Left hindlimb (tissue), 1 donor: Measurements from ENCODE around the gene ZNF474.
A peak's percentile ranks its signal among the peaks of the same experiment; 100 is the strongest.
"Not testable (repeated sequence)": the region's sequence is repeated elsewhere in the genome, so short reads cannot be mapped to it uniquely, and the experiment has no call there.

ENCODE experiments used
- DNase-seq: peaks from one replicate; pipeline ENCODE4 v3.0.0-alpha.2; 2018

Gene ZNF474

DNA sequence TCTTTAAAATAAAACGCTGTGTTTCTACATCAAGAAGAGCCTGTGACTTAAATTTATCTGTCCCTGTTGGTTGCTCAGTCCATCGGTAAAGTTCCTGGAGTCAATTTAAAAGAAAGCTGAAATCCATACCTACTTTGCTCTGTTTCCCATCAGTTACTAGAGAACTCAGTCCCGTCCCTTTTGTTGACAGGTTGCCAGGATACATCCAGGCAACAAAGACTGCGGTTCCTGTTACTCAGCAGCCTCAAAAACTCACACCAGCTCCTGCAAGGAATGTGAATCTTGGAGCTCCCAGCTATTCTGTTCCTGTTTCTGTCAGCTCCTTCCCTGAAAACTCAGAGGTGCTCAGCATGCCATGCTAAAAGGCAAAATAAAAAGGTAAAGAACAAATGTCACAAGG lies at the start of gene ZNF474:
Gene ZNF474, plus strand, starts transcription at position 241 of the 400 bp plus-strand sequence. CDS start 22,445 bp downstream, outside the sequence.
- DNase-seq = peak; percentile 89

GRCh38 chr5:122081541-122081940 lies 47.8 kb upstream of the ZNF474 start:
- no peak for DNase-seq

DNA sequence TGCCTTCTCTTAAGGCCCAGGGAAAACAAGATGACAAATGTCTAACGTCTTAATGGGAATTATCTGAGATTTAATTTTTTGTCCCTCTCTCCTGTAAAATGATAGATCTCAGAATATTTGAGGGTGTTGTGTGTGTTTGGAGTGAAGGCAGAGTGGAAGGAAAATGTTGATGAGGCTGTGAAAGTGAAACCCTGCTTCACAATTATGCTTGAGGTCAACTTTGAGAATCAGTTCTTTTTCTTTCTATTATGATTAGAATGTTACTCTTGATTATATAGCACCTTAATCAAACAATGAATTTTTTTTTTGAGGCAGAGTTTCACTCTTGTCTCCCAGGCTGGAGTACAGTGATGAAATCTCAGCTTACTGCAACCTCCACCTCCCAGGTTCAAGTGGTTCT lies 45.8 kb upstream of the ZNF474 start:
- DNase-seq = no peak

DNA sequence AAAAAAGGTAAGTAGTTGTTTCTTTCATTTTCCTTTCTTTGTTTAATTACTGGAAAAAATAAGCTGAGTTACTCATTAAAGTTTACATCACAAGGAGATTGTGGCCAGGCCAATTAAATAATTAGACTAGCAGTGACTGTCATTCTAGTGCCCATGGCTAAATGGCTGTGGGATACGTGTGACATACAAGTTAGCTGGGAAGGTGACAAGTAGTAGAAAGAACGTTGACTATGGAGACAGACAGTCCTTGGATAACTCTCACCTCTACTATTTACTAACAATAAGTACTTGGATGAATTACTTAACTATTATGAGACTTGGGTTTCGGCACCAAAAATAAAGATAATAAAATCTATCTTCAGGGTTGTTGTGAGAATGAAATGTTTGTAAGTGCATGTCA lies 44.3 kb upstream of the ZNF474 start:
- DNase-seq = no peak

DNA sequence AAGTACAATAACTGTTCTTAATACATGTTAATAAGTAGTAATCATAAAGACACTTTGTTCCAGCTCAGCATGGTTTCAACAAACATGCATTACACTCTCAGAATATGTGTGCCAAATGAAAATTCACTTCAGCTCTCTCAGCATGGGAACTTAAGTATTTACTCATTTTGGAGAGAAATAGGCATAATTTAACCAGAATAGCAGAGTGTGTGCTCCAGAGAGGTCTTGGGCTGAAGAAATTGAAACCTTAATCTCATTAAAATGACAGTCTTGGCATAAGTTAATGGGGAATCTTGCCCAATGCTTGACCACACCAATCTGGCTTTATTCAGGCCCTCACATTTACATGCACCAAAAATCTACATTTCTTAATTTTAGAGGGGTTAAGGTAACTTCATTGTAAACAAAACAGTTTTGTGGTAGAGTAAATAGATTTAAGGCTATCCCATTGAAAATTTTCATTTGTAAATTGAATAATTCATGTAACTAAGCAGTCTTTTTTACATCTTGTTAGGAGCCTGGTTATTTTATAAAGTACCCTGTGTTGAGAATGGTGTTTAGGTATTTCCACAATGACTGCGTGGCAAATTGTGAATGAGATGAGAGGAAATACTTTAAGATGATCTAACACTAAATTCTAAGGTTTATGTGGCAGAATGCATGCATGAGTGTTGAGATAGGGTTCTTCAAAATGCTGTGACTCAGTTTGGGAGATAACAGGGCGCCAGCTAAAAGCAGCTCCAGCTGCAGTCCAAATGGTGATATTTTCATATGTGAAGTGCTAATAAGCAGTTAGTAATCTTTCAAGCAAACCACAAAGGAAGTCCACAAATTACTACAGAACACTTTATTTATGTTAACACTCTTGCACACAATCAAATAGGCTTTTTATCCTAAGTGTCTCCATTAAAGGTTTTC lies 40.0 kb upstream of the ZNF474 start:
- no peak for DNase-seq

DNA sequence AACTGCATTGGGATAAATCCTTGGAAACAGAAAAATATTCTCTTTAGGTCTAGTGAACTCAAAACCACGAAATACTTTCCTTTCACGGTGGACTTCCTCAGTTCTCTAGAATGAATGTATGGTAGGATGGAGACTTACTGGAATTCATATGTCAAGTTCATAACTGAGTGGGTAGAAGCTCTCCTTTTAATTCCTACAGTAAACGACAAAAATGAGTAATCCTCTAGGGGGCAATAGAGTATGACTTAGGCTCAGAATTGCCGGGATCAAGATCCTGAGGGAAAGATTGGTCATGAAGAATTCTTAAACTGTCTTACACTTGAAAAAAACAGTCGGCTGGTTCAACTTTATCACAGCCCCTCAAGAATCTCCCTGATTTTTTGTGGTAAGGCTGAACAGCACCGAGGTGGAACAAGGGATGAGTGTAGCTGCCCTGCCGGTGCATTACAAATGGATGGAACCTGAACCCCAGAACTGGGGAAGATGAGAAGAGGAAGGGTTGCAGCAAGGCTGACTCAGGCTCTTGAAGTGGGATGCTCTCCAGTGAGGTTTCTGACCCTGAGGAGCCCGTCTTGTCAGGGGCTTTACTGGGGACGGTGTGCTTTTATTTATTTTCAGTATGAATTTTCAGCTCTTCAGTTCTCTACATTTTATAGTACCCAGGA lies 37.3 kb upstream of the ZNF474 start:
- no peak for DNase-seq

DNA sequence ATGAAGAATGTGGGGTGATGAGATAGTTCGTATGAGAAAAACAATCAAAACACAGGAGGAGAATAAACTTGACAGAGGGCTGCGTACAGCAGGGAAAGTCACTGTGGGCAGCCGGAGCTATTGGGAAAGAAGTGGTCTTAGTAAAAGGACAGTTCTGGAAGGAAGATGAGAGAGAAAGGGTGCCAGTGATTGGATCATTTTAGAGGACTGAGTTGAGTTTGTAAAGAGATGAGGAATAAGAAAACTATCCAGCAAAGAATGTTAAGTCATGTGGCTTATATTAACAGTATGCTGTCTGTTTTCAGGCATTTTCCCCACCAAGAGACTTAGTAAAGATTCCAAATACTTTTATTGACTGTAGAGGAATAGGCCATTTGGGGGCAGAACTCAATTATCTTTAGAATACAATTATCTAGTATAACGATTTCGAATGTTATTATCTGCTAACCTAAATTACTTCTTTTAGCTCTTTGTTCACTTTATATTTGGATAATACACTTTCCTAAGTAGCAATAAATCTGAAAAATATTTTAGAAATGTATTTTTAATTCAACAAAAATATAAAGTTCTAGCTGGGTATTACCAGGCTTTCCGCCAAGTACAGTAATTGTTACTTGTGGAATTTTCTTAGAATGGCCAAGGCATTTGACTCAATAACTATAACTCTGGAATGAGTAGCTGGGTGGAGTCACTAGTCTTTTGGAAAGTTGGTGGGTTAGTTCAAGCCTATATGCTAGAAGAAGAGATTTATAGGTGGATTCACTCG lies 35.7 kb upstream of the ZNF474 start:
- DNase-seq = no peak

GRCh38 chr5:122094251-122094650 lies 35.1 kb upstream of the ZNF474 start:
- not testable (repeated sequence) for DNase-seq

DNA sequence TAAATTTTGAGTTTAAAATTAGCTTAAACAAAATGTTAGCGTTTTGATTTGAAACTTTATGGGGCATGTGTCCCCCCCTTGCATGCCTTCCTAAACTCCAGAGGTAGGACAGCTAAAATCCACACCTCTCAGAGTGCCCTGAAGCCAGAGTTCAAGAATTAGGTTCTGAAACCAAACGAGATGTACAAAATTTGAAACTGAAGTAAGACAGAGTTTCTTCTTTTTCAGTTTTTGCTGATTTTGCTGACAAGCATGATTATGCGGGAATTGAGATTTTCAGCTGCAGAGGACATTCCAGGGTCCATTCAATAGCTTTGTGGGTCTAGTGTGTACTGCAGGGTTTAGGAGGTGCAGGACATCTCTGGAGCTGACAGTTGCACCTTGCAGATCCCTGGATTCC lies 34.2 kb upstream of the ZNF474 start:
- DNase-seq = no peak

- no peak for DNase-seq
Measured at GRCh38 chr5:122097391-122097790, 32.0 kb upstream of the ZNF474 start.

DNA sequence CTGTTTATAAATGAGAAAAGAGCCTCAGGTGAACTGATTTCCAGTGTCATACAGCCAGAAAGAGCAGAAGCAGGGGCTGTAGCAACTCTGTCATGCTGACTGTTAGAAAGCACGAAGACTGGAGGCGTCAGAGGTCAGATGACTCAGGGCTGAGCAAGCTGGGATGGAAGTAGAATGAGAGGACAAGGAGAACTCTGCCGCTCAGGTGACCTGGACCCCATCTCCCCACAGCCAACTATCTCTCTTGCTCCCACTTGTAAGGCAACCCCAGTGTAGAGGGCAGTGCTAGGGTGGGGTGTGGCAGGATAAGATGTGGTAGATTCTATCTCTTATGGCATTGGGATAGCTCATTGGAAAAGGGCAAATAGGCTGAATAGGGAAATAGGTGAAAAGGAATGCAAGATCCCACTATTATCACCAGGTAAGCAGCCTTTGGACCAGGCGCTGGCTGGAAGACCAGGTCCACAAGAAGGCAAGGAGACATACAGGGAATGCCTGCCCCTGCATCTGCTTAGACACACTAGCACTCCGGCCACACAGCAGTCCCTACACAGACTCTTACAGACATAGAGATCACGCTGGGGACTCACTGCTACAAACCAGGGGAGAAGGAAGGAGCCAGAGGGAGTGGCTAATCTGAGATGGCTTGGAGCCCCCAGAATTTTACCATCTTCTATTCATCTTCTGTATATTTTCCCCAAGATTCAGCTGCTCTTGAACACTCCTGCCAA lies 30.1 kb upstream of the ZNF474 start:
- no peak for DNase-seq

DNA sequence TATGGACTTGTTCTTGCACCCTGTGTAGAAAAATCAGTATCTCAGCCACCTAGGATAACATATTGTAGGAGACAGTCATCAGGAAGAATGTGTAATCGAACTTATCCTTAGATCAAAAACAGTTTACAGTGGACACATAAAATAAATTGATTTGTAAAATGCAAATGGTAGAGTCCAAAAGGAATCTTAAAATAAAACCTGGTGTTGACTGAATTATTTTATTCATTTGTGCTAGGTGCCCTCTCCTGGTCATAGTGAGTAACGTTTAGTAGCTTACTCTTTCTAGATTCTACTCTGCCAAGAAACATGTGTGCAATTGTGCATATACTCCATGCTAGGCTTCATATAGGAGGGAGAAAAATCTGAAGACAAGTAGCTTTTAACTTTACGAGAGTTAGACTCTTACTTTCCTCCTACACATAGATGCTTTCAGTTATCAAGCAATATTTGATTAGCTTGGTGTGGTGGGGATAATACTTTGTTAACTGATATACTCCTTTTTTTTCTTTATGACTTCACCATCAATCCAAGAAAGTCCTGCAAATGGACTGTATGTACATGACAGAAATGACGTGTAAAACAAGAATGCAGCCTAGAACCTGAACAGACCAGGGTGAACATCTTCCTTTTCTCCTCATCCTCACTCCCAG lies 27.6 kb upstream of the ZNF474 start:
- no peak for DNase-seq

DNA sequence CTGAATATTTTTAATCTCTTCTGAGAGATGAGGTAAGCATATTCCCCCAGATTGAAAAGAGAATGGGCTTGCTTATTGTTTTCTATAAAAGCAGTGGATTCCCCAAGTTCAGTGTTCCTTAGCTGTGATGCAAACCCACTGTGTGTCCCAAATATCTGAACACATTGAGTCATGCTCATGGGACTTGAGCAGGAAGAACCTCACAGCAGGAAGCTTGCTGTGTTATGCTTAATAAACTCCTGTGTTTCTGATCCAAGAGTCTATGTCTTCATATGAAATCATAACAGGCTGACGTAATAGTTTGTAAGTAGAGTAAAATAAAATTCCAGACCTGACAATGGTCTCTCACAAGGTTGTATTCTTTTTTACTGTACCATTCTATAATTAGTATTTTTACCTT lies 26.5 kb upstream of the ZNF474 start:
- DNase-seq = no peak

- DNase-seq = no peak
Measured at GRCh38 chr5:122105909-122106308, 23.4 kb upstream of the ZNF474 start.

DNA sequence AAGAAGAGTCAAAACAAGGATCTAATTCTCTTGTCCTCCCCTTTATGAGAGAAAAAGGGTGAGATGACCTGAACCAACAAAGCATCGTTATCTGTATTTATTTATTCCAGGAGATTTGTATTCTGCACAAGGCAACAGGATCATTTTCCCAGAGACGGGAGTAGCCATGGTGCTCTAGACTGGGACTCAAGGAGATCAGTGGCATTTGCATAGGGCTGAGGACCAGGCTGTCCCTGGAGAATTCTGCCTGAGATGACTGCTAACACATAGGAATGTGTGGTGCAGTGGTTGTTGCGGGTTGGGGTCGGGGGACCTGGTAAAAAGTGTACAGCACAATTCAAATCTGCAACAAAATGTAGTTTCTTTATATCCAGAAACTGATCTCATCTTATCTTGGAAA lies 22.3 kb upstream of the ZNF474 start:
- no peak for DNase-seq

- DNase-seq = no peak
Measured at GRCh38 chr5:122110987-122111386, 18.4 kb upstream of the ZNF474 start.

DNA sequence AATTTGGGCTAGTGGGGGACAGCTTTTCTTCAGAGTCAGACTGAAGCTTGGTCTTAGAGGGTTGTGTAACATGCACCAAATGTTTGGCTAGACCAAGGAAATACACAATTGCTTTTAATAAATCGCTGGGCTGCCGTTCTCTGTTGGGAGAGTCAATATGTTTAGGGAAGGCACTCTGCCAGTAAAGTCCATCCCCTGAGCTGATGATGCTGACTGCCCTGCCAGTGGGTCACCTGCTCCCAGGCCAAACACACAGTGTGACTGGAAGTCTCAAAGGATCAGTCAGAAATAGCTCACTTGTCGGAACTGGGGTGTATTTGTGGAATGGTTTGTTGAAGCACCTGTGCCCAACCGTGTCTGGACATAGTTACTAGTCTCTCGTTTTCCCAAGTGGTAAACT lies 17.9 kb upstream of the ZNF474 start:
- peak; percentile 49 for DNase-seq

DNA sequence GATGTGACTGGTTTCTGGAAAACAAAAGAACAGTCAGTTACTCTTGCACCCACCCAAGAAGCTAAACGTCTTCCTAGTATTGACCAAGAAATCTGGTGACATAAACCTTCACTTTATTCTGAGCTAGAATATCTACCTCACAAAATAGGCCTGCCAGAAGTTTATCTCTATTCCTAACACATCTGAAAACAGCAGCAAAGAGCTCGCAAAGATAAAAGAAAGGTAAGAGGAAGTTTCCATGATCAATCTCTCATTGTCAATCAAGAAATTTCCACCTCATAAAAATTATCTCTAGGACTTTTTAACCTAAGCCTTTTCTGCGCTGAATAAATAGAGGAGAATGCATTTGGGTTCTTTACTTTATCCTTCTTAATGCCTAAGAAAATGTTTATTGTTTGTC lies 17.3 kb upstream of the ZNF474 start:
- no peak for DNase-seq

DNA sequence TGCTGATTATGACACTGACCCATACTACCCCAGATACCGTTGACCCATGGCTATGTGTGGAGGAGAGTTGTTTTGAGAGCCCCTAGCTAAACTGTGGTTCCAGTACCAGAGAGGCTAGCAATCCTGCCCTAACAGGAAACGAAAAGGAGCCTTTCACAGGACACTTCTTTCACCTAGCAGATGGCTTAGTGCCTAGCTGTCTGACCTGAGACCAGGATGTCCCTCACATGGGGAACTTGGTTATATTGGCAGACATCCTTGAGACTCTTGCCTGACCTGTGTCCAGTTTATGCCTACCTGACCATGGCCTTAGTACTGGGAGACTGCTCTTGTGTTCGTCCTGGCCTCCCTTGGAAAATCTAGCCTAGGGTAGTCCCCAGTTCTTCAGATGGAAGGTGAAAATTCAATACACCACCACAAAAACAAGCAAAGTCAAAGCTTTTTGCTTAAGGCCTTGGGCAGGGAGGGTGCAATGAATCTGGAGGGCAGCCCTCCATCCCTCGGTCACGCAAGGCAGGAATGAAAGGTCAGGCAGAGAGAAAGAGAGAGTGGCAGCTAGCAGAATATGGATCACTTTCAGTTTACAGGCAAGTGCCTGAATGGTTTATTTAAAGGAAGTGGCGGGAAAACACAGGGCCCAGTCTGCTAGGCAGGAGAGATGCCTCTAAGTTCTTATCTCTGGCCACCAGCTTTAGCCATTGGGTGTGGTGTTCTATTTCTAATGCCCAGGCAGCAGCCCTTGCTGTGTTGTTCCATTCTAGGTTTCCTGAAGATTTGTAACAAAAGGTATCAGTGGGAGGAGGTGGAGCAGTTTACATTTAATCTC lies 16.4 kb upstream of the ZNF474 start:
- DNase-seq = no peak

- no peak for DNase-seq
Measured at GRCh38 chr5:122114501-122114900, 14.8 kb upstream of the ZNF474 start.

- DNase-seq = no peak
Measured at GRCh38 chr5:122118356-122118948, 10.9 kb upstream of the ZNF474 start.
